Myocyte (in vitro differentiated cells): ENCODE results near the gene DNAJA2. TPM values are rescaled to one million over a fixed set of nuclear protein-coding genes. Genes with fewer than 3 reads are reported as not detected.
A peak's percentile ranks its signal among the peaks of the same experiment; 100 is the strongest.
"Not testable (repeated sequence)": the region's sequence is repeated elsewhere in the genome, so short reads cannot be mapped to it uniquely, and the experiment has no call there.

ENCODE experiments used
- DNase-seq: peaks from one replicate; pipeline ENCODE4 v3.0.0-alpha.2; 2012; ENCODE audit warnings: low read depth
- polyA plus RNA-seq: library from polyadenylated mRNA; unstranded; fragments of >200 nt; gene quantifications from one replicate; pipeline ENCODE4 v1.2.1, GENCODE V29; 2012; ENCODE audit warnings: missing spikeins
- total RNA-seq: library from RNA; depleted of rRNA; stranded (reverse); fragments of >200 nt; gene quantifications from 2 replicates; pipeline ENCODE4 v1.2.3, GENCODE V29; 2014

The DNAJA2 gene
- total RNA-seq, result 65.3 and 73.0 TPM in 2 replicates
- 54.6 TPM for polyA plus RNA-seq

DNA sequence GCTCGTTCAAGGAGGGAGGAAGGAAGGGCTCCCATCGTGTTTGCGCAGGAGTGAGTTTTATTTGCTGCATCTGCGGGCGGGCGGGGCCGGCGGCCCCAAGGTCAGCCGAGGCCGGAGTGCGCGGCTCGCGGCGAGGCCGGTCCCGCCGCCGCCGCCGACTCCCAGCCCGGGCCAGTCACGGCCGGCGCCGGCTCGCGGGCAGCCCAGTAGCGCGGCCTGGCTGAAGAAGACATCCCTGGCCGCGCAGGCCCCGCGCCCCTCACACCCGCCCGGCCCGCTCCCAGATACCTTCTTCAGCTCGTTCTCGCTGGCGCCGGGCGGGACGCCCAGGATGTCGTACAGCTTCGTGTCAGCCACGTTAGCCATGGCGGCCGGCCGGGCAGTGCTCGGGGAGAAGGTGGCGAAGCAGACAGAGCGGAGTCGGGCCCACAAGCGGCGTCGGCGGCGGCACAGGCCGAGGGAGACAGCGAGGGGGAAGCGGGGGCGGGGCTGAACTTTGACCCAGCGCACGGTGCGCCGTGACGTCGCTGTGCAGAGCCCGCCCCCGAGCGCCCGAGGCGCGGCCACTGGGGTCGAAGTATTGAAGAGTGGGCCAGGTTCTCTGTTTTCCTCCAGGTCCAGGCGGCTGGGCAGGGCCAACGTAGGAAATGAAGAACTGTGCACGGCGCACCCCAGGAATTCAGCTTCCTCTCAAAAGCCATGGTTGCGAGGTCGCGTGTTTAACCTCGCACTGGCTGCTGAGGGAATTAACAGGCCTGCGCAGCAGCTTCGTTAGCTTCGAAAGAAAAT, at the start of gene DNAJA2:
Gene DNAJA2 (minus strand): TSS at position 468 of the 789 bp plus-strand sequence. CDS start 102 bp downstream, at position 366.
- peak; percentile 88 for DNase-seq

- no peak for DNase-seq
These were observed 46.1 kb upstream of the DNAJA2 start for GRCh38 chr16:47019568-47019967.

DNA sequence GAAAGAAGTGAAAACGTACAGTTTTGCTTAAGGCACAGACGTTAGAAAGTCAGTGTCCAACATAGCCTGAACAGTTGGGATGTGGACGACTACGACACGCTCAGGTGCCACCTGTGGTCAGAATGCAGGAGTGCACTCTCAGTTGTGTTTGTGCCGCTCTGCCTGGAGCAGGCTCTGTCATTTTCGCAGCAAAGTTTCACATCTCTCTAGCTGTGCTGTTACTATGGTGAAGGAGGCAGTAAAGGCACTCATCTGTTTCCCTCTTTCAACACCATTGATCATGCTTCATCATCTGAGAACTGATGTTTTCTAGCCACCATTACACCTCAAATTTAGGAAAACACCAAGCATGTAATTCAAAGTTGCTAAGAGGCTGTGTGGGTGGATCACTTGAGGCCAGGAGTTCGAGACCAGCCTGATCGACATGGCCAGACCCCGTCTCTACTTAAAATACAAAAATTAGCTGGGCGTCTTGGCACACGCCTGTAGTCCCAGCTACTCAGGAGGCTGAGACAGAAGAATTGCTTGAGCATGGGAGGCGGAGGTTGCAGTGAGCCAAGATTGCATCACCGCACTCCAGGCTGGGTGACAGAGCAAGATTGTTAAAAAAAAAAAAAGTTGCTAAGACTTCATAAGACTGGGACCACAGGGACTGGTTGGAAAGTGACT, 44.9 kb upstream of the DNAJA2 start:
- no peak for DNase-seq

DNA sequence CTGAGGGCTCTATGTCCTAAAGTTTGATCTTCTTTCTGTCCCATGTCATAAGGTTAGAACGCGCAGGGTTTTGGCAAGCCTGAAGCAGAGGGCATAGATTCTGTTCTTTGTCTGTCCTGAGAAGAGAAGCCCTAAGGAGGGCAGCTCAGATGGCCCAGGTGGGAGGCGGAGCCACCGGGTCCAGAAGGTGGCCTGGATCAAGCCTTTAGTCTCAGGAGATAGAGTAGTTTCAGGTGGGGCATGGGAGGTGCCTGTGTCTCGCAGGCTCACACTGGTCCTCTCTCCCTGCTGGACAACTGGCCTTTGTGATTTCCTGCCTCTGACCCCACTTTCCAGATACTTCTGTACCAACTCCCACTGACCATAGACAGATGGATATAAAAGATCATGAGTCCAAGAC, 44.2 kb upstream of the DNAJA2 start:
- DNase-seq, result no peak

GRCh38 chr16:47016700-47017133, 43.2 kb upstream of the DNAJA2 start:
- no peak for DNase-seq

- DNase-seq, result no peak
These were observed 40.4 kb upstream of the DNAJA2 start for GRCh38 chr16:47013910-47014309.

- no peak for DNase-seq
These were observed 39.7 kb upstream of the DNAJA2 start for GRCh38 chr16:47013172-47013571.

GRCh38 chr16:47010812-47011211, 37.3 kb upstream of the DNAJA2 start:
- not testable (repeated sequence) for DNase-seq

- no peak for DNase-seq
These were observed 35.1 kb upstream of the DNAJA2 start for GRCh38 chr16:47008612-47009011.

- no peak for DNase-seq
These were observed 34.7 kb upstream of the DNAJA2 start for GRCh38 chr16:47008174-47008573.

DNA sequence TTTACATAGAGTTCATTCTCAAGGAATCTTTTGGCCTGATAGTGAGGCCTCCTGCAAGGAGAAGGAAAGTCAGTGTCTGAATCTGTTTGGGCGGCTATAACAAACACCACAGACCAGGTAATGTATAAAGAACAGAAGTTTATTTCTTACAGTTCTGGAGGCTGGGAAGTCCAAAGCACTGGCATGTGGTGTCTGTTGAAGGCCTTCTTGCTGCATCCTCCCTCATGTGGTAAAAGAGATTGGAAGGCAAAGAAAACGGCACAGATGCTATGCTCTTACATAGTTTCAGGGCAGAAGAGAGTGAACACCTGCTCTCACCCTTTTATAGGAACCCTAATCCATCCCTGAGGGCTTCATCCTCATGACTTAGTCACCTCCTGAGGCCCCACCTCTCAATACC, 31.2 kb upstream of the DNAJA2 start:
- no peak for DNase-seq

- DNase-seq, result not testable (repeated sequence)
These were observed 26.6 kb upstream of the DNAJA2 start for GRCh38 chr16:47000066-47000465.

DNA sequence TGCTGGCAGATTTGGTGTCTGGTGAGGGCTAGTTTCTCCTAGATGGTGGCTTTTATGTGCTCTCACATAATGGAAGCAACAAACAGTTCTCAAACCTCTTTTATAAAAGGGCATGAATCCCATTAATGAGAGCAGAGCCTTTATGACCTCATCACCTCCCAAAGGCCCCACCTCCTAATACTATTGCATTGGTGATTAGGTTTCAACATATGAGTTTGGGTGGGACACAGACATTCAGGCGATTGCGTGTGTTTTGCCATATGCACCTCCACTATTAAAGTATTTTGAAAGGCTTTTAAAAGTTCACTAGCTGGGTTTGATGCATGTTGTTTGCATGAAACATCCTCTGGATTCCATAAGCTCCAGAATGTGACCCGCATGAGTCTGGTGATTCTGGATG, 24.4 kb upstream of the DNAJA2 start:
- no peak for DNase-seq

GRCh38 chr16:46996952-46997458, 23.5 kb upstream of the DNAJA2 start:
- DNase-seq, result no peak

DNA sequence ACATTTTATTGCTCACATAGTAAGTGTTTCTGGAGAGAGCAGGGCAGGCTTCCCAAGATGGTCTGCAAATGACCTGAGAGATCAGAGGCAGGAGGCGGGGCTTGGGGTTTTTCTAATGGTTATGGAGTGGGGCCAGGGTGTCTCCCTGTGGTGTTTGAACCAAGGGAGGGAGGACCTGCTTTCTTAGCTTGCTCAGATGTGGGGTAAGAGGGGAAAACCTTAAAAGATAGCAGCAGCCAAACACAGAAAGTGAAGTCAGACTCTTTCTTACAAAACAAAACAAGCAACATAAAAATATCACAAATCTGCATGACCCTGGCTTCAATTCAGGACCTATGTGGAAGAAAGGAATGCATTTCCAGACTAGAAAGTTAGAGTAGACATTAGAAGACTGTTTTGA, 22.9 kb upstream of the DNAJA2 start:
- DNase-seq, result no peak

DNA sequence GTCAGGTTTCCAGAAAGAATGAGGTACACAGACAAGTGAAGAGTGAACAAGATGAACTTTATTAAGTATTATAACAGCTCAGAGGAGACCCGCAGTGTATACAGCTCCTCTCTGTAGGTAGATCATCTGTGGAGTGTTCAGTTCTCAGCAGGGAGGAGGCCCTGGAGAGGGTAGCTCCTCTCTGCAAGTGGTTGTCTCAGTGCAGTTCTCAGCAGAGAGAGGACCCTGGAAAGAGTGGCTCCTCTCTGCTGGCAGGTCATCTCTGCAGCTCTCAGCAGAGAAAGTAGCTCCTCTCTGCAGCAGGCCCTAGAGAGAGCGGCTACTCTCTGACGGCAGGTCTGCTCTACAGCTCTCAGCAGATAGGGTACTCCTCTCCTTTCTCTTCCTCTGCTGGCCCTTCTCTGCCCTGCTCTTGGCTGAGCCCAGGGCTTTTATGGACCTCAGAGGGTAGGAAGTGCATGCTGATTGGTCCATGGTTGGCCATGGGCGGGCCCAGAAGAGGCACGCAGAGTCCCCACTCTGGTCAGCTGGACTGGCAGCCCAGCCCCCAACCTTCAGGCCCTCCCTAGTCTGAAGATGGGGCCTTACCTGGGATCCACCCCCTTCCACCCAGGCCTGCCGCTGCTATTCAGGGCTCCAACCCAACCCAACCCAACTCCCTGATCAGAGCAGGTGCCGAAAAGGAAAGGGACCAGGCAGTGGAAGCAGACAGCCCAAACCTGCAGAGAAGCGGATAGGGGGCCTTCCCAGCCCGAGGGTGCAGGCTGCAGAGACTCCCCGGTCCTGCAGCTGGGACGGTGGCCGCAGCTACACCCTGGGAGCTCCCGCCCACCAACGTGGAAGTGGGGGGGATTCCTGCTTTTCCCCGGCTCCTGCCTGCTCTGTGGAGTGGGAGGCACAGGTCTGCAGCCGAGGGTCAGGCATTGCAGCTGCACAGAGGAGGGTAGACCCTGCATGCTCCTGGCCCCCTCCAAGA, 18.5 kb upstream of the DNAJA2 start:
- no peak for DNase-seq

DNA sequence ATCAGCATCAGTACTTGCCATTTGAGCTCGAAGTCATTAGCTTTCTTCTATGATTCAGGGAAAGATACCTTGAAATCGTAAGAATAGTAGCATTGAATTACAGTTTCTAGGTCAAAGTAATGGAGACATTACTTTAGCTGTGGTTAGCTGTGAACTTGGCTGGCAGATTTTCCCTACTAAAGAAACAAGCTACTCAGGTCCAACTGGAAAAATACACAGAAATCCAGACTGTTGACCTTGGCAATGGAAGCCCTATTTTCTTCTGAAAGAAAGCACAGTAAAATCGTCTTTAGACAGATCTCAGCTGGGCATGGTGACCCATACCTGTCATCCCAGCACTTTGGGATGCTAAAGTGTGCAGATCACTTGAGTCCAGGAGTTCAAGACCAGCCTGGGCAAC, 13.4 kb upstream of the DNAJA2 start:
- no peak for DNase-seq

DNA sequence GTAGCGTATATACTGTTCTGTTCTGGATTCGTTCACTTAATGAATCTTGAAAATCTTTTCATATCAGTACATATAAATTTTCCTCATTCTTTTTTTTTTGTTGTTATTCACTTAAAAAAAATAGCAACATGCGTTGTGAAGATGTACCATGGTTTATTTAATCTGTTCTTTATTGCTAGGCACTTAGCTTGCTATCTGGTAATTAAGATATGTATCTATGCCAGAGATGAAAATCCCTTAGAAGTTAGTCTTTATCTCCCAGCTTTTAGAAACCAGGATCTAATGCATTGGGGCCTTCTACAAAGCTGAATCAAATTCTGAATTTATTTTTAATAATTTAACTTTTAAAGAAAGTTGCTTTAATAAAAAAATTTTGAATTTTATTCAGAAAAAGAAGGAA, 13.0 kb upstream of the DNAJA2 start:
- no peak for DNase-seq

GRCh38 chr16:46982335-46982734, 8.9 kb upstream of the DNAJA2 start:
- no peak for DNase-seq

DNA sequence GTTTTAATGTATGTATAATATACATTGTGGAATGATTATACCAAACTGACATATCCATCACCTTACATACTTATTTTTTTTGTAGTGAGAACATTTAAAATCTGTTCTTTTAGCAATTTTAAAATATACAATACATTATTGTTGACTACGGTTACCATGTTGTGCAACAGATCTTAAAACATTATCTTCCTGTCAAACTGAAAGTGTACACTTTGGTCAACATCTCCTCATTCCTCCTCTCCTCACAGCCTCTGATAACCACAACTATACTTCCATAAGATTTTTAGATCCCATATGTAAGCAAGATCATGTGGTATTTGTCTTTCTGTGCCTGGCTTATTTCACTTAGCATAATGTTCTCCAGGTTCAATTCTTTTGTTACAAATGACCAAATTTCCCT, 7.5 kb upstream of the DNAJA2 start:
- no peak for DNase-seq

DNA sequence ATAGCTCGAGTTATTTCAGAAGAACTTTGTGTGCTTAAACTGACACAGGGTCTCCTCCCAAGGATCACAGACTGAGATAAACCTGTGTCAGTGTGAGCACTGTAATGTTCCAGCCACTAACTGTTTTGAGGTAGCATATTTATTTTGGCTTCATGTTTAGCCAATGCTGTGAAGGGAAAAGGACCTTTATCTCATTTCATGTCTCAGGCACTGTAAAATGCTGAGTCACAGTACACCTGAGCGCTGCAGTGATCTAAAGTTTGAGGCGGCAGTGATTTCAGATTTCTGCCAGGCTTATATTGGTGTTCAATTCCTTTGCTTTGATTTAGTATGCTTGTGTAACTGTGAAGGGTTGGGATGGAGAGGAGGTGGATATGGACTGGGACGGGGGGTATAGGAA, 3.1 kb upstream of the DNAJA2 start:
- no peak for DNase-seq
